DOHH2 (cell line): Measurements from ENCODE around the gene CDK18.

Experiments used
- CTCF ChIP-seq: fragments of 200-600 bp; sonication (generic); IDR thresholded peaks from one replicate; pipeline ENCODE4 v1.5.1; 2014; ENCODE audit warnings: antibody characterized with exemption, mild to moderate bottlenecking, low read depth, low read length; ENCODE audit not compliant: poor library complexity, severe bottlenecking
- EZH2phosphoT487 ChIP-seq: fragments of 200-600 bp; sonication (generic); IDR thresholded peaks from 2 replicates; pipeline ENCODE4 v1.6.1; 2017; ENCODE audit warnings: borderline replicate concordance, mild to moderate bottlenecking, antibody characterized with exemption, low read length, moderate library complexity, mixed read lengths

- TF ChIP-seq CTCF = no peak
- TF ChIP-seq EZH2phosphoT487 = no peak
Measured at GRCh38 chr1:205568135-205568468, 63.6 kb downstream of the CDK18 start.
